ENCODE results near the gene ERP29.

DNA sequence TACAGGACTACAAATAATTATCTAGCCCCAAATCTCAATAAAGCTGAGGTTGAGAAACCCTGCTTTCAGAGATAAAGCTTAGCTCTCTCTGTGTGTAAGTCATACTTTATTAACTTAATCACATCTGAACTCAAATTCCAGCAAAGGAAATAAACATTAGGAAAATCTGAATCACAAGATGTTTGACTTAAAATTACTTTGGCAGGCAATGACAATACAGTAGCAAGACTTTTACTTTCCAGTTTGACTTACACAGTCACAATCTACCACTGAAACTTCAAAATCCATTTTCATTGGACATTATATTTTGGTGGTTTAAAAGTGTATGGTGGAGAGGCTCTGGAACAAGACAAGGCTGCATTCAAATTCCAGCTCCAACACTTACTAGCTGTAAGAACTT is 11.7 kb upstream of the ERP29 start:
- TF ChIP-seq, protein P1, sequence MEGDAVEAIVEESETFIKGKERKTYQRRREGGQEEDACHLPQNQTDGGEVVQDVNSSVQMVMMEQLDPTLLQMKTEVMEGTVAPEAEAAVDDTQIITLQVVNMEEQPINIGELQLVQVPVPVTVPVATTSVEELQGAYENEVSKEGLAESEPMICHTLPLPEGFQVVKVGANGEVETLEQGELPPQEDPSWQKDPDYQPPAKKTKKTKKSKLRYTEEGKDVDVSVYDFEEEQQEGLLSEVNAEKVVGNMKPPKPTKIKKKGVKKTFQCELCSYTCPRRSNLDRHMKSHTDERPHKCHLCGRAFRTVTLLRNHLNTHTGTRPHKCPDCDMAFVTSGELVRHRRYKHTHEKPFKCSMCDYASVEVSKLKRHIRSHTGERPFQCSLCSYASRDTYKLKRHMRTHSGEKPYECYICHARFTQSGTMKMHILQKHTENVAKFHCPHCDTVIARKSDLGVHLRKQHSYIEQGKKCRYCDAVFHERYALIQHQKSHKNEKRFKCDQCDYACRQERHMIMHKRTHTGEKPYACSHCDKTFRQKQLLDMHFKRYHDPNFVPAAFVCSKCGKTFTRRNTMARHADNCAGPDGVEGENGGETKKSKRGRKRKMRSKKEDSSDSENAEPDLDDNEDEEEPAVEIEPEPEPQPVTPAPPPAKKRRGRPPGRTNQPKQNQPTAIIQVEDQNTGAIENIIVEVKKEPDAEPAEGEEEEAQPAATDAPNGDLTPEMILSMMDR (IDR thresholded peaks at IDR 0.05; ENCODE audit: insufficient read depth, low read depth, low read length): no peak
- TF ChIP-seq EZH2 (IDR thresholded peaks at IDR 0.05; ENCODE audit: insufficient read depth, low read length): no peak

All from astrocyte (in vitro differentiated cells and primary cell).